IMR-90 (cell line): Measurements from ENCODE around the gene TNRC6B.

Experiments used
- MAFK ChIP-seq: IDR thresholded peaks from 2 replicates; pipeline ENCODE4 v1.6.1; 2012; ENCODE audit warnings: low read depth, low read length, improper control_type of control experiment
- MAZ ChIP-seq: IDR thresholded peaks from 2 replicates; pipeline ENCODE4 v1.6.1; 2012; ENCODE audit warnings: low read depth, mild to moderate bottlenecking, low read length, improper control_type of control experiment, moderate library complexity, borderline replicate concordance
- POLR2A ChIP-seq: IDR thresholded peaks from 2 replicates; pipeline ENCODE4 v1.6.1; 2012; ENCODE audit warnings: mild to moderate bottlenecking, low read depth, low read length

DNA sequence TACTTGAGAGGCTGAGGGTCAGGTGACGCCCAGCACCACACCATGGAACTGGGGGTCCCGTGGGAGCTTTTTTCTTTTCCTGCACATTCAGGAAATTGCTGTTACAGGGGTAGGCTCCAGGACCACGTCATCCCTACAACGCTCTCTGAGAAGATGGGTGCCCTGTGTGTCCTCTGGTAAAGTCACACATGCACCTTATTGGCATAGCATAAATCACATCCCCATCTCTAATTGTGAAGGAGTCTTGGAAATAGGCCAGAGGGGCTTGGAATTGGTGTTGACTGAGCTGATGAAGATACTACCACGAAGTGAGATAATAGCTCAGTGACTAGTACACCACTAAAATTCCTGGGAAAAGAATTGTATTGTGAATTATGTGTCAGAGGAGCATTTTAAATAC is 57.6 kb downstream of the TNRC6B start:
- no peak for TF ChIP-seq MAZ
- TF ChIP-seq POLR2A, result no peak
- no peak for TF ChIP-seq MAFK
